SH-SY5Y (cell line): ENCODE data around the gene MTURN.

Experiments
- GATA2 ChIP-seq: IDR thresholded peaks from 2 replicates; pipeline ENCODE4 v1.6.1; 2011; ENCODE audit warnings: mild to moderate bottlenecking, low read depth, low read length
- GATA3 ChIP-seq: IDR thresholded peaks from 2 replicates; pipeline ENCODE4 v1.6.1; 2011; ENCODE audit warnings: low read depth, mild to moderate bottlenecking, low read length, moderate library complexity

The MTURN gene

GRCh38 chr7:30116771-30117170 lies 18.0 kb upstream of the MTURN start:
- TF ChIP-seq GATA2: no peak
- no peak for TF ChIP-seq GATA3

DNA sequence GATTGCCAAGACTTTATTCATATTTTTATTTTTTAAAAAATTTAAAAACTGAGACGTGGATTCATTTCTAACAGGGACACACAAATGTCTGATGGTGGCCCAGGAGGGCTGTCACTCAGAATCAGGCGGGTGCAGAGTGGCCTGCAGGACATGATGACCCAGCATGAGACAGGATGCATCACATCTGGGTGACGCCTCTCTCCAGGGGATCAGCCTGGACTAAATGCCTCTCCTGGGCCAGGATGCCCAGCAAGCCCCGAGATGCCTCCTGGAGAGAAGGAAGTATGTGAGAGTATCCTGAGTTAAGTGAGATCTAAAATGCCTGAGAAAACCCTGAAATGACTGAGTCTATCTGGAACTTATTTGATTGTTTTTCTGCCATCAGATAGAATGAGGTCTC lies 16.9 kb upstream of the MTURN start:
- TF ChIP-seq GATA3 (no peak), GATA2 (no peak)

GRCh38 chr7:30119890-30120577 lies 14.8 kb upstream of the MTURN start:
- TF ChIP-seq GATA2 (no peak), GATA3 (no peak)

DNA sequence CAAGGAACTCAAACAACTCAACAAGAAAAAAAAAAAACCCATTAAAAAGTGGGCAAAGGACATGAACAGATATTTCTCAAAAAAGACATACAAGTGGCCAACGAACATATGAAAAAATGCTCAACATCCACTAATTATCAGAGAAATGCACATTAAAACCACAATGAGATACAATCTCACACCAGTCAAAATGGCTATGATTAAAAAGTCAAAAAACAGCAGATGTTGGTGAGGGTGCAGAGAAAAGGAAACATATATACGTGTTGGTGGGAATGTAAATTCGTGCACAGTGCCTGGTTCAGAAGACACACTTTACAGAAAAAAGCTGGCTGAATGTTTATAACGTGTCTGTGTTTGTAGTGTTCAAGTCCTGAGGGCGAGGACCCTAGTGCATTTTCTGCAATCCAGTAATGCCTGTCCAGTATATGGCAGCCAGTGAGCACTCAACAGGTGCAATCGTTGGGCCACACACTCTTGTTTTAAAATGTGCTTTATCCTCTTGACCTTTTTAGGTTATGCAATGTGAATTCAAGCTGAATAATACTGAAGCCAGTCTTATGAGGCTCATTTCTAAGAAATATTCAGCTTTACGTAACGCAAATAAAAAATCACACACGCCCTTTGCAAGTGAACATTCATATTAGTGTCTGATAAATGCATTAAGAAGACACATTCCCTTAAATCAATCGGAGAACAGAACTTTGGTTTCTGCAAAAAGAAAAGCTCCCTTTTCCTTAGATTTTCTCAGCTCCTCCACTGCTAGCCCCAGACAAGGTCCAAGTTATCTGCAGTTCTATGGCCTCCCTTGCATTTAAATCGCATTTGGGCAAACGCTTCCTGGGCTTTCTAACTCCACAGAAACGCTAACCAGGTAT lies 813 bp upstream of the MTURN start:
- no peak for TF ChIP-seq GATA2
- no peak for TF ChIP-seq GATA3

DNA sequence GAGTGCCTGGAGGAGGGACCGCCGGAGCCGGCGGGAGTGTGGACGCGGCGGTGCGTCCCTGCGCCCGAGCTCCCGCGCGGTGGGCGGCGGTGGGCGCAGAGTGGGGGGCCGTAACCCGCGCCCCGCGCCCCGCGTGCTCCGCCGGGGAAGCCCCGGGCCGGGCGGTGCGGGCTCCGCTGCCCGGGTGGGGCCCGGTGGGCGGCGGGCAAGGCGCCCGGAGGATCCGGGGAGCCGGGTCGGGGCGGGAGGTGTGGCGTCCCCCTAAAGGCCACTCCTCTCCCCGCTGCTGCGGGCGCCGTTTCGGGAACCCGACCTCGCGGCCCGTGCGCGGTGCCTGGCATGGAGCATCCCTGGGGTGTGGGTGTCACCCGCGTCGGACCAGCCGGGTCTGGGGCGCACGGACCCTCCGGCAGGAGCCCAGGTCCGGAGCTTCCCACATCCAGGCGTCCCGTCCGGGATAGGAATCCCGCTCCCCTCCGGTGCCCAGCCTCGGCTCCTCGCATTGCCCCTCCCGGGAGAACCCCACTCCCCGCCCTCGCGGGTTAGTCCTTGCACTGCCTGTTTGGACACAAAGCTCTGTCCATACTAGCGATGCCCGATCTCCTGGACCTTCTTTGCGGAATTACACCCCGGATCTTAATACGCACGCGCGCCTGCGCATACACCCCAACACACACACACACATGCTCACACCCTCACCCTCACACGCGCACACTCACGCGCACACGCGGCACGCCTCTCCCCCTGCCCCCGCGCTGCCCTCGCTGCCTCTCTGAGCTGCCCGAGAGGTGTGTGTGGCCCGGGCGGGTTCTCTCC lies 723 bp downstream of the MTURN start:
- TF ChIP-seq GATA3: no peak
- no peak for TF ChIP-seq GATA2

- TF ChIP-seq GATA3: no peak
- TF ChIP-seq GATA2: no peak
Measured at GRCh38 chr7:30136117-30136731, 1.4 kb downstream of the MTURN start.

DNA sequence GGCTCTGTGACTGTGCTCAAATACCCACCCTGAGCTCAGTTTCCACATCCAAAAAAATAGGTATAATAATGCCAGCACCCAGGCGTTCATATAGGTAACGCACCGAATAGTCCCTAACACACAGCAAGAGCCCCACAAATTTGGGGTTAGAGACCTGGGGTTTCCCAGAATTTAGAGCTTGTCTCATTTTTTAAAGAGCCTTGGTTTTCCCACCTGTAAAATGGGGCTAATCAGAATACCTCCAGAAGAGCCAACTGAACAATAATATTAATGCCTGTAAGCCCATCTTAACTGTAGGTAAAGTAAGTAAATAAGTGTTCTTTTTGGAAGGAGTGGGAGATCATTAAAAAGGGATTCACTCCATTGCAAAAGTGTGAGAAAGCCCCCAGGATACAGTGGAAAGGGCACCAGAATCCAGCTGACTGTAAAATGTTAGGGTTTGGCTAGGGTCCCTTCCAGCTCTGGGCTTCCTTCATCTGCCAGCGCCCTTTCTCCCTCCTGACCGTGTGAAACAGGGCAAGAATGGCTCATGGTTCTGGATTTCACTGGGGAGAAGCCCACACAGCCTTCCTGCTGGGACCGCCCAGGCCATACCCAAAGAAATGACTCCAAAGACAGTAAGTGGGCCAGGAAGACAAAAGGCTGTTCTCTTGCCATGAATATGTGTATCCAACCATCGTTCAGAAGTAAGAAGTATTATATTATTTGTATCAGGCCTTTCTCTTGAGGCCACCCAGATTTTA lies 2.1 kb downstream of the MTURN start:
- TF ChIP-seq GATA3: no peak
- TF ChIP-seq GATA2: no peak

DNA sequence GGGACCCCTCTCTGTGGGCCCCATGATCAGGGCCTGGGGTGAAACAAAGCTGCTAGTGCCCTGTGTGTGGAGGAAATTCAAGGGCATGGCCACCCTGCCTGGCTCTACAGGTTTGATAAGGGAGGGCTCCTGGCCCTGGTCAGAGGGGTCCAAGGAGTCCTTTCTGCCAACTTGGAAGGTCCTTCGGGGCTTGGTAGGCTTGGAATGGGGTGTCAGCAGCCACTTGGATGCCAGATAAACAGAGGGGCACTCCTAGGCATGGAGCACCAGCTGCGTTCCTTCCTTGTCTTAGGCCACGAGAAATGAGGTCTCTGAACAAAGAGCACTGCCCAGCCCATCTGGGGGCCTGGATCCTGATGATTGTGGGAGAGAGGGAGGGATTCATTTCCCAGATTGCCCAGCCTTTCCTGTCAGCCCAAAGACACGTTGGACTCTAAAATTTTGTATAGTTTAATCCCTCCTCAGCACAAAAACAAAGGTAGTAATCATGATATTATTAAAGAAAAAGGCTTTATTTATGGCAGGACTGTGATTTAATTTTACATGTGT lies 5.1 kb downstream of the MTURN start:
- TF ChIP-seq GATA2 (no peak), GATA3 (no peak)

DNA sequence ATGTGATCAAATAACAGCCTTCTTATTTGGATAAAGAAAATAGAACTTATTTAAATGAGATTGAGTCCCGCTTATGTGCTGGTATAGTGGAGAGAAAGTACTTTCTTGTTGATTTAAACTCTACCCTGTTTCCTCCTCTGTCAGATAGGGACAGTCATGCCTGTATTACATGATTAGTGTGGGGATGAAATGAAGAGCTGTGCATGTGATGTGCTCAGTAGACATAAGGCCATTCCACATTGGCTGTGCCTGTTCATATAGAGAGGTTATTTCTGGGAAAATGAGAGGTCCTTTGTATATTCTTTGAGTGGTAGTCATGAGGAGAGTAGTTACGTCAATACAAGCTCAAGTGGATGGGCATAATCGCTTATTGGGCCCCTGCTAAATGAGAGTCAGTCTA lies 5.7 kb downstream of the MTURN start:
- TF ChIP-seq GATA3 (no peak), GATA2 (no peak)

GRCh38 chr7:30142710-30143109 lies 7.9 kb downstream of the MTURN start:
- no peak for TF ChIP-seq GATA2
- TF ChIP-seq GATA3: no peak

- no peak for TF ChIP-seq GATA2
- TF ChIP-seq GATA3: no peak
Measured at GRCh38 chr7:30143748-30144251, 9.0 kb downstream of the MTURN start.

DNA sequence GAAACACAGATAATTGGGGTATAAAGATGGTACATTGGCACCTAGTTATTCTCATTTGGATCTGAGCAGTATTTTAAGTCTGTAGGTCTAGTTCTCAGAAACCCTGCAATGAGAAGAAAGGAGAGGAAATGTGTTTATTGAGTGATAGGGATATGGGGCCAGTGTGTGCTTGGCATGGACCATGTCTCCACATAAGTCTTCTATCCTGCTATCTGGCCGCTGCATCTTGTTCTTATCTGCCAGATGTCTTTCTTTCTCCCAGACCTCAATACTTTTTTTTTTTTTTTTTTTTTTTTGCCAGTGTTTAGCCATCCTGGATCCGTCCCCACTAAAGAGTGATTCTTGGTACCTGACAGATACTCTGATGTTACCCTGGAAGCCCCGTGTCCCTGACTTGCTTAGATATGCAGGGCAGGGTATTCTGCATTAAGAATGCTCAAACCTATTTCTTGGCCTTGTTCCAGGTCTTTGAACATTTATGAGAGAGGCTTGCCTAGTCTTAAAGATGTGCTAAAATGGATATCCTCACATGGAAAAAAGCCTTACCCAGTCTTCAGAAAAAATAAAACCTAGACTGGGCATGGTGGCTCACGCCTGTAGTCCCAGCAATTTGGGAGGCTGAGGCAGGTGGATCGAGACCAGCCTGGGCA lies 10.0 kb downstream of the MTURN start:
- TF ChIP-seq GATA2 (peak; percentile 74), GATA3 (peak; percentile 1; the same call in 1 of the 2 replicates)

DNA sequence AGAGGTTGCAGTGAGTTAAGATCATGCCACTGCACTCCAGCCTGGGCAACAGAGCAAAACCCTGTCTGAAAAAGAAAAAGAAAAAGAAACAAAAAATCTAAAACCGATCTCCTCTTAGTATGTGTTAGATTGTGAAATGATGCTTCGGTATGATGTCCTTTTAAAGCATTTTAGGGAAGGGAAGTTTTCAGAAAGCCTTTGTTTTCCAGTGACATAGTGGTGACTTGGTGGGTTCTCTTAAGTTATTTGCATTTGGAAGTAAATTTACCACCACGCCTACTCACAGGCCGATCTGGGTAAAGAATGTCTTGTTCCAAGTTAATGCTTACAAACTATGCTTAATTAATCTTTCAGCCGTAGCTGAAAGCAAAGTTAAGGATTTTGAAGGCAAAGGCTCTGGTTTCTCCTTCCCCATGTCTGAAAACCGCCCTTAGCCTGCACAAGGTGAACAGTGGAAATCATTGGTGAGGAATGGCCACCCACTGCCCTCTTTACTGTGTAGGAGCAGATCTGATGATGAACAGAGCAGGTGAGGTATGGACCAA lies 10.7 kb downstream of the MTURN start:
- TF ChIP-seq GATA3: no peak
- no peak for TF ChIP-seq GATA2
